WERI-Rb-1 (cell line): ENCODE data around the gene VGLL3.

Source experiments
- DNase-seq: peaks from one replicate; pipeline ENCODE4 v3.0.0-alpha.2; 2020
- H3K27ac ChIP-seq: fragments of 250-450 bp; sonication (Bioruptor Pico); 2 replicates; pipeline ENCODE4 v1.5.1; 2020; ENCODE audit warnings: mild to moderate bottlenecking, moderate library complexity
- H3K27me3 ChIP-seq: fragments of 250-450 bp; sonication (Bioruptor Pico); 2 replicates; pipeline ENCODE4 v1.5.1; 2021; ENCODE audit warnings: mild to moderate bottlenecking, low read depth, moderate library complexity; ENCODE audit not compliant: insufficient read depth, severe bottlenecking
- H3K36me3 ChIP-seq: fragments of 250-450 bp; sonication (Bioruptor Pico); 2 replicates; pipeline ENCODE4 v1.5.1; 2020; ENCODE audit warnings: mild to moderate bottlenecking, moderate library complexity
- H3K4me3 ChIP-seq: 2 replicates; pipeline ENCODE4 v1.5.1; 2011; ENCODE audit warnings: low read depth, mild to moderate bottlenecking, control low read depth, low read length
- H3K9me3 ChIP-seq: fragments of 250-450 bp; sonication (Bioruptor Pico); 2 replicates; pipeline ENCODE4 v1.5.1; 2021; ENCODE audit warnings: mild to moderate bottlenecking, moderate library complexity; ENCODE audit not compliant: severe bottlenecking
- TF ChIP-seq, protein P1 (sequence below): IDR thresholded peaks from 2 replicates; pipeline ENCODE4 v1.5.1; 2011; ENCODE audit warnings: low read depth, mild to moderate bottlenecking, control low read depth, inconsistent platforms, low read length

Gene VGLL3

DNA sequence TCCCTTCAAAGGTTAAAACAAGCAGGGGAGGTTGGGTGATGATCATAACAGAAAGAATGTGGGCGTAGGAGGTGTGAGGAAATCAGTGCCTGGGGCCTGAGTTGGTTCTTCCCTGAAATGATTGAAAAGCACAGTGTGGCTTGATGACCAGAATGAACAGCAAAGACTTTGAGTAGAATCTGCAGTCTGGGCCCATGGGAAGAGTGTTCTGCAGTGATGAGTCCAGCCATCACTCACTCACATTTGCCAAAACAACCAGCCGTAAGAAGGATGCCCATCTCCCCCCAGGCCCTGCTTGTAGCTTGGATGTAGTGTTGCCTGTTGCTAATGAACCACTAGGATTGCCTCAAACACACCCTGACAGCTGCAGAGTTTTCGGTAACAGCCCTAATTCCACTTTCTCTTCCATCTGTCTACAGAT is 67.9 kb downstream of the VGLL3 start:
- no peak for DNase-seq
- Histone ChIP-seq H3K27ac (no peak overlapping the region), H3K9me3 (no peaks in the 10 kb centered on the region), H3K27me3 (no peaks in the 10 kb centered on the region), H3K36me3 (no peaks in the 10 kb centered on the region), H3K4me3 (no peak overlapping the region)
- TF ChIP-seq, protein P1, sequence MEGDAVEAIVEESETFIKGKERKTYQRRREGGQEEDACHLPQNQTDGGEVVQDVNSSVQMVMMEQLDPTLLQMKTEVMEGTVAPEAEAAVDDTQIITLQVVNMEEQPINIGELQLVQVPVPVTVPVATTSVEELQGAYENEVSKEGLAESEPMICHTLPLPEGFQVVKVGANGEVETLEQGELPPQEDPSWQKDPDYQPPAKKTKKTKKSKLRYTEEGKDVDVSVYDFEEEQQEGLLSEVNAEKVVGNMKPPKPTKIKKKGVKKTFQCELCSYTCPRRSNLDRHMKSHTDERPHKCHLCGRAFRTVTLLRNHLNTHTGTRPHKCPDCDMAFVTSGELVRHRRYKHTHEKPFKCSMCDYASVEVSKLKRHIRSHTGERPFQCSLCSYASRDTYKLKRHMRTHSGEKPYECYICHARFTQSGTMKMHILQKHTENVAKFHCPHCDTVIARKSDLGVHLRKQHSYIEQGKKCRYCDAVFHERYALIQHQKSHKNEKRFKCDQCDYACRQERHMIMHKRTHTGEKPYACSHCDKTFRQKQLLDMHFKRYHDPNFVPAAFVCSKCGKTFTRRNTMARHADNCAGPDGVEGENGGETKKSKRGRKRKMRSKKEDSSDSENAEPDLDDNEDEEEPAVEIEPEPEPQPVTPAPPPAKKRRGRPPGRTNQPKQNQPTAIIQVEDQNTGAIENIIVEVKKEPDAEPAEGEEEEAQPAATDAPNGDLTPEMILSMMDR = no peak

DNA sequence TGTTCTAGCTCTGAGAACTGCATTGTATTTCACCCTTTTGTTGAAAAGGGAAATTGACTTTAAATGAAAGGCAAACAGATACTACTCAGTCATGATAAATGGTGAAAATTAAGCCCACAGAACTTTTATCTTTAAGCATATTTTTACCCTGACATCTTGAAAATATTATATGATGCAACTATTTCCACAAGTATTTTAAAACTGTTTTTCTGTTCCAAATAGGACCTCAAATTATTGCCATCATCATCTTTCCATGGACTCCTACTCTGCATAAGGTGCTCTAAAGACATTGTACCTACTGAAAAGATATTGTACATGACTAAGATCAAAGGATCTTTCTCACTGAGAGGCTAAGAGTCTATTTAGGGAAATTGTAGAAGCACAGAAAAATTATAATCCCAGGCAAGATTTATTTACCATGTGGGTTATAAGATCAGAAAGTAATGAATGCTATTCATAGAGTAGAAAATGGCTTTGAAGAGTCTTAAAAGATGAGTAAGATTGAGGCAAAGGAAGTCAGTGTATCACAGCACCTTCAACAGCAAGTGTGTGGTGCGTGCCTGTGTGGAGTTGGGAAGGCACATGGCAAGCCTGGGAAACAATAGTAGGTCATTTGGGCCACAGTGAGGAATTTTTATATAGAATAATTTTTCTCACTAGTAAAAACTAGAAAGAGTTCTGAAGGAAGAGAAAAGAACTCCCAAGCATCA is 68.8 kb downstream of the VGLL3 start:
- no peak overlapping the region for H3K4me3 ChIP-seq
- DNase-seq = no peak
- H3K9me3 ChIP-seq = no peaks in the 10 kb centered on the region
- H3K27ac ChIP-seq = no peak overlapping the region
- TF ChIP-seq, protein P1 = no peak
- H3K36me3 ChIP-seq = no peaks in the 10 kb centered on the region
- no peaks in the 10 kb centered on the region for H3K27me3 ChIP-seq

DNA sequence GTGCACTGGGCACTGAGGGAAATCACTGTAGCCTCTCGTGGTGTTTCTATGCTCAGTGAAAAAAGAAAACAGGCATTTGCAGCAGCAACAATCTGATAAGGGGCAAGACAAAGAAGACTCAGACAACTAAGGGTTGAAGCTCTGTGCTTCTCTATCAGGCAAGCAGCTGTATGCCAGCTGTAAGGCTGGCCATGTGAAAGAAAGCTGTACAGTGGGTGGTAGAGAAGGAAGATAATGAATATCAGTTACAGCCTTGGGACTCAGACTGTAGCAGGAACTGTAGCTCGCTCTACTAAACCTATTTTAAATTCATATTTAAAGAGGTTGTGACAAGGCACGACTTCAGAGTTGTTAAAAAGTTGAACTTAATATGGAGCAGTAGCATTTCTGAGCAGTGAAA is 76.3 kb downstream of the VGLL3 start:
- H3K4me3 ChIP-seq = no peak overlapping the region
- DNase-seq = no peak
- H3K36me3 ChIP-seq = no peaks in the 10 kb centered on the region
- TF ChIP-seq, protein P1 = no peak
- no peaks in the 10 kb centered on the region for H3K27me3 ChIP-seq
- H3K27ac ChIP-seq = no peak overlapping the region
- H3K9me3 ChIP-seq = no peaks in the 10 kb centered on the region

DNA sequence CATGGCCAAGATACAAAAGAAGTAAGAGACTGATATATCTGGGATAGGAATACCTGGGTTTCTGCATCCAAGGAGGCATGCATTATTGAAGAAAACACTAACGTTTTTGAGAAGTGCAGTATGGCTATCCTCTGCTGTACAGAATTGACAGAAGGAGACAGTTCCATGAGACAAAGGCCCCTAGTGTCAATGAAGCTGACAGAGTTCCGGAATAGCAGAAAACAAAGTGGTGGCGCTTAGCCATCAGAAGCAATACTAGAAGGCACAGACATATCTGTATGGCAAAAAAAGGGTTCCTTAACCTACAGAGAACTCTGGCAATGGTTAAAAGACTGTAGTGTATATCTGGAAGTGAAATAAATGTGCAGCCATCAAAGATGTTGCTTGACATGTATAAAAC is 77.8 kb downstream of the VGLL3 start:
- no peak for DNase-seq
- no peak overlapping the region for H3K27ac ChIP-seq
- H3K27me3 ChIP-seq = no peaks in the 10 kb centered on the region
- no peak overlapping the region for H3K4me3 ChIP-seq
- no peaks in the 10 kb centered on the region for H3K36me3 ChIP-seq
- no peaks in the 10 kb centered on the region for H3K9me3 ChIP-seq
- TF ChIP-seq, protein P1 = no peak

DNA sequence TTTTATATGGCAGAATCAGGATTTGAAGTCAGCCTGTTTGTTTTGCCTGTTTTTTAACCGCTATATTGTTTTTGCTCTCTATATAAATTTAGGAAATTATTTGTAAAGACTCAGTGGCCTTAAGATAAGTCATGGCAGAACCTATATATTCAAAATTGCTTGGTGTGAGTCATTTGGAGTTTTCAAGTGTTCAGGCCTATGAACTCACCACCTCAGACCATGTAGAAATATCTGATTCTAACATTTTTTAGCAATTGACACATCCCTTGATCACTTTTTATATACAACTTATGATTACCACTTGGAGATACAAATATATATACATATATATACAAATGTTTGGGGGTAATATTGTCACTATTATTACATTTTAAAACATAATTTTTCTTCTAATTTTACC is 95.7 kb downstream of the VGLL3 start:
- Histone ChIP-seq H3K27me3 (no peaks in the 10 kb centered on the region), H3K36me3 (no peaks in the 10 kb centered on the region), H3K4me3 (no peak overlapping the region), H3K9me3 (no peaks in the 10 kb centered on the region), H3K27ac (no peak overlapping the region)
- TF ChIP-seq, protein P1 = no peak
- no peak for DNase-seq
